Stomach (tissue), 4 donors: ENCODE data around the gene ZBTB32.

Experiments used
- POLR2AphosphoS5 ChIP-seq, 3 donors: sonication (generic); formaldehyde crosslinking; IDR thresholded peaks; one replicate each; pipeline ENCODE4 v1.6.1; 2016; ENCODE audit warnings: antibody characterized with exemption in 3 of 3
- TF ChIP-seq, protein P1 (sequence below), 7 experiments: fragments of 450-650 bp in 4 of 7; fragments of 200-600 bp in 3 of 7; sonication (generic) in 3 of 7; IDR thresholded peaks; one replicate each; pipeline ENCODE4 v1.5.1; 2016 to 2019; ENCODE audit warnings: antibody characterized with exemption in 7 of 7, control low read depth in 2 of 7, mild to moderate bottlenecking in 1 of 7

DNA sequence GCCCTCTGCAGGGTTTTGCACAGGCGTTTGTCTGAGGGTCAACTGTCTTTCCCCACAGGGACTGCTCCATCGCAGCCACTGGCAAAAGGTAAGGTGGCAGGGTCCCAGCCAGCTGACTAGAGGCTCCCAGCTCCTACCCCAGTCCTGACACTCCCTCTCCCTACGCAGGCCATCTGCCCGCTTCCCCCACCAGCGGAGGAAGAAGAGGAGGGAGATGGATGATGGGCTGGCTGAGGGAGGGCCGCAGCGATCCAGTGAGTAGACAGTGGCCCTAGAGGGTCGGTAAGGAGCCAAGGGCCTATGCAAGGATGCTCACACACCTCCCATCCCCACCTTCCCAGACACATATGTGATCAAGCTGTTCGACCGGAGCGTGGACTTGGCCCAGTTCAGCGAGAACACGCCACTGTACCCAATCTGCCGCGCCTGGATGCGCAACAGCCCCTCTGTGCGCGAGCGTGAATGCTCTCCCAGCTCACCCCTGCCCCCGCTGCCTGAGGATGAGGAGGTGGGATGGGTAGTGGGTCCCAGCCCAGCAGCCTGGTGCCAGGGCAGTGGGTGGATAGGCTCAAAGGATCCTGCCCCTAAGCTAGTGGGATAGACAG is 48.5 kb downstream of the ZBTB32 start:
- TF ChIP-seq, protein P1, sequence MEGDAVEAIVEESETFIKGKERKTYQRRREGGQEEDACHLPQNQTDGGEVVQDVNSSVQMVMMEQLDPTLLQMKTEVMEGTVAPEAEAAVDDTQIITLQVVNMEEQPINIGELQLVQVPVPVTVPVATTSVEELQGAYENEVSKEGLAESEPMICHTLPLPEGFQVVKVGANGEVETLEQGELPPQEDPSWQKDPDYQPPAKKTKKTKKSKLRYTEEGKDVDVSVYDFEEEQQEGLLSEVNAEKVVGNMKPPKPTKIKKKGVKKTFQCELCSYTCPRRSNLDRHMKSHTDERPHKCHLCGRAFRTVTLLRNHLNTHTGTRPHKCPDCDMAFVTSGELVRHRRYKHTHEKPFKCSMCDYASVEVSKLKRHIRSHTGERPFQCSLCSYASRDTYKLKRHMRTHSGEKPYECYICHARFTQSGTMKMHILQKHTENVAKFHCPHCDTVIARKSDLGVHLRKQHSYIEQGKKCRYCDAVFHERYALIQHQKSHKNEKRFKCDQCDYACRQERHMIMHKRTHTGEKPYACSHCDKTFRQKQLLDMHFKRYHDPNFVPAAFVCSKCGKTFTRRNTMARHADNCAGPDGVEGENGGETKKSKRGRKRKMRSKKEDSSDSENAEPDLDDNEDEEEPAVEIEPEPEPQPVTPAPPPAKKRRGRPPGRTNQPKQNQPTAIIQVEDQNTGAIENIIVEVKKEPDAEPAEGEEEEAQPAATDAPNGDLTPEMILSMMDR (IDR thresholded peaks at IDR 0.05): no peak
- TF ChIP-seq POLR2AphosphoS5 (IDR thresholded peaks at IDR 0.05): no peak
